ENCODE measurements around the gene LINGO3.

GRCh38 chr19:2337329-2337707, 29.4 kb upstream of the LINGO3 start:
- TF ChIP-seq CTCF (conservative IDR thresholded peaks at IDR 0.05 in 1 of 2, IDR thresholded peaks at IDR 0.05 in 1 of 2; ENCODE audit: extremely low read depth in 1 of 2, insufficient read depth in 1 of 2, low read depth in 1 of 2, low read length in 2 of 2) (no peak), EZH2 (IDR thresholded peaks at IDR 0.05; ENCODE audit: borderline replicate concordance, low read length) (no peak)
